NCI-H748 (cell line): ENCODE results near the gene TMPRSS13.
"Not testable (repeated sequence)": the region's sequence is repeated elsewhere in the genome, so short reads cannot be mapped to it uniquely, and the experiment has no call there.

Experiments
- DNase-seq: peaks from one replicate; lab custom pipeline; 2025; ENCODE audit not compliant: unreplicated experiment; lab: John Stamatoyannopoulos, UW

Gene TMPRSS13

GRCh38 chr11:117931331-117931950 is 2.2 kb upstream of the TMPRSS13 start:
- DNase-seq, result no peak

GRCh38 chr11:117930668-117931330 is 1.6 kb upstream of the TMPRSS13 start:
- DNase-seq, result no peak

- DNase-seq, result no peak
These were observed 841 bp upstream of the TMPRSS13 start for GRCh38 chr11:117929916-117930570.

- no peak for DNase-seq
These were observed 608 bp downstream of the TMPRSS13 start for GRCh38 chr11:117928446-117929141.

GRCh38 chr11:117927926-117928325 is 1.3 kb downstream of the TMPRSS13 start:
- DNase-seq, result no peak

- DNase-seq, result not testable (repeated sequence)
These were observed 3.0 kb downstream of the TMPRSS13 start for GRCh38 chr11:117926166-117926565.

GRCh38 chr11:117925198-117925925 is 3.8 kb downstream of the TMPRSS13 start:
- DNase-seq, result peak; percentile 3

GRCh38 chr11:117924631-117925170 is 4.5 kb downstream of the TMPRSS13 start:
- DNase-seq, result no peak

- DNase-seq, result no peak
These were observed 5.4 kb downstream of the TMPRSS13 start for GRCh38 chr11:117923773-117924172.

- no peak for DNase-seq
These were observed 5.9 kb downstream of the TMPRSS13 start for GRCh38 chr11:117923275-117923674.

- DNase-seq, result no peak
These were observed 7.3 kb downstream of the TMPRSS13 start for GRCh38 chr11:117921893-117922292.

- DNase-seq, result no peak
These were observed 7.7 kb downstream of the TMPRSS13 start for GRCh38 chr11:117921456-117921855.

- DNase-seq, result no peak
These were observed 9.4 kb downstream of the TMPRSS13 start for GRCh38 chr11:117919781-117920221.

GRCh38 chr11:117919341-117919740 is 9.9 kb downstream of the TMPRSS13 start:
- no peak for DNase-seq

- DNase-seq, result no peak
These were observed 10.6 kb downstream of the TMPRSS13 start for GRCh38 chr11:117918366-117919255.

- no peak for DNase-seq
These were observed 11.5 kb downstream of the TMPRSS13 start for GRCh38 chr11:117917591-117918151.

- no peak for DNase-seq
These were observed 12.2 kb downstream of the TMPRSS13 start for GRCh38 chr11:117916956-117917355.

GRCh38 chr11:117915672-117916235 is 13.4 kb downstream of the TMPRSS13 start:
- DNase-seq, result no peak

GRCh38 chr11:117914991-117915618 is 14.1 kb downstream of the TMPRSS13 start:
- DNase-seq, result no peak
